Measurements from ENCODE around the gene AKAP12.

Gene AKAP12

GRCh38 chr6:151374036-151374683 is 134.4 kb downstream of the AKAP12 start:
- TF ChIP-seq RAD21 (IDR thresholded peaks at IDR 0.05; ENCODE audit: low read depth) = no peak

- TF ChIP-seq CREB1 (IDR thresholded peaks at IDR 0.05; ENCODE audit: low read depth) (no peak), EGR1 (IDR thresholded peaks at IDR 0.05) (no peak), FOXM1 (IDR thresholded peaks at IDR 0.05; ENCODE audit: borderline replicate concordance, low read depth) (no peak), MAX (IDR thresholded peaks at IDR 0.05) (no peak), CEBPB (IDR thresholded peaks at IDR 0.05) (no peak), NFIC (IDR thresholded peaks at IDR 0.05) (no peak), USF1 (IDR thresholded peaks at IDR 0.05) (no peak), YY1 (IDR thresholded peaks at IDR 0.05; ENCODE audit: low read depth) (no peak), TEAD4 (IDR thresholded peaks at IDR 0.05) (no peak), TAF1 (IDR thresholded peaks at IDR 0.05; ENCODE audit: low read depth) (no peak), ZBTB7A (IDR thresholded peaks at IDR 0.05; ENCODE audit: low read depth) (no peak), TCF12 (IDR thresholded peaks at IDR 0.05; ENCODE audit: low read depth) (no peak), REST (IDR thresholded peaks at IDR 0.05; ENCODE audit: low read depth) (no peak), EP300 (IDR thresholded peaks at IDR 0.05; ENCODE audit: borderline replicate concordance) (no peak), RAD21 (IDR thresholded peaks at IDR 0.05; ENCODE audit: low read depth) (no peak)
Measured at GRCh38 chr6:151375833-151376232, 136.1 kb downstream of the AKAP12 start.

- TF ChIP-seq CEBPB (IDR thresholded peaks at IDR 0.05) (no peak), REST (IDR thresholded peaks at IDR 0.05; ENCODE audit: low read depth) (no peak), NFIC (IDR thresholded peaks at IDR 0.05) (no peak), EP300 (IDR thresholded peaks at IDR 0.05; ENCODE audit: borderline replicate concordance) (no peak), RAD21 (IDR thresholded peaks at IDR 0.05; ENCODE audit: low read depth) (no peak), TAF1 (IDR thresholded peaks at IDR 0.05; ENCODE audit: low read depth) (no peak), MAX (IDR thresholded peaks at IDR 0.05) (no peak), EGR1 (IDR thresholded peaks at IDR 0.05) (no peak), ZBTB7A (IDR thresholded peaks at IDR 0.05; ENCODE audit: low read depth) (no peak), USF1 (IDR thresholded peaks at IDR 0.05) (no peak), YY1 (IDR thresholded peaks at IDR 0.05; ENCODE audit: low read depth) (no peak), TEAD4 (IDR thresholded peaks at IDR 0.05) (no peak), TCF12 (IDR thresholded peaks at IDR 0.05; ENCODE audit: low read depth) (no peak), FOXM1 (IDR thresholded peaks at IDR 0.05; ENCODE audit: borderline replicate concordance, low read depth) (no peak), CREB1 (IDR thresholded peaks at IDR 0.05; ENCODE audit: low read depth) (no peak)
Measured at GRCh38 chr6:151376440-151376839, 136.7 kb downstream of the AKAP12 start.

GRCh38 chr6:151377095-151377494 is 137.3 kb downstream of the AKAP12 start:
- TF ChIP-seq TEAD4 (IDR thresholded peaks at IDR 0.05) = no peak
- no peak for TF ChIP-seq RAD21 (IDR thresholded peaks at IDR 0.05; ENCODE audit: low read depth)
- TF ChIP-seq CREB1 (IDR thresholded peaks at IDR 0.05; ENCODE audit: low read depth) = no peak
- TF ChIP-seq FOXM1 (IDR thresholded peaks at IDR 0.05; ENCODE audit: borderline replicate concordance, low read depth) = no peak
- no peak for TF ChIP-seq MAX (IDR thresholded peaks at IDR 0.05)
- no peak for TF ChIP-seq TCF12 (IDR thresholded peaks at IDR 0.05; ENCODE audit: low read depth)
- TF ChIP-seq USF1 (IDR thresholded peaks at IDR 0.05) = no peak
- TF ChIP-seq EP300 (IDR thresholded peaks at IDR 0.05; ENCODE audit: borderline replicate concordance) = no peak
- TF ChIP-seq NFIC (IDR thresholded peaks at IDR 0.05) = no peak
- no peak for TF ChIP-seq ZBTB7A (IDR thresholded peaks at IDR 0.05; ENCODE audit: low read depth)
- no peak for TF ChIP-seq EGR1 (IDR thresholded peaks at IDR 0.05)
- no peak for TF ChIP-seq TAF1 (IDR thresholded peaks at IDR 0.05; ENCODE audit: low read depth)
- TF ChIP-seq CEBPB (IDR thresholded peaks at IDR 0.05) = no peak
- no peak for TF ChIP-seq YY1 (IDR thresholded peaks at IDR 0.05; ENCODE audit: low read depth)
- TF ChIP-seq REST (IDR thresholded peaks at IDR 0.05; ENCODE audit: low read depth) = no peak
